ENCODE measurements around the gene SLAIN1. TPM values are rescaled to one million over a fixed set of nuclear protein-coding genes. Genes with fewer than 3 reads are reported as not detected.
"Not testable (repeated sequence)": the region's sequence is repeated elsewhere in the genome, so short reads cannot be mapped to it uniquely, and the experiment has no call there.

SLAIN1 gene
- 10 to 100 TPM; 19.5 to 30.1 (median 25.4) TPM for total RNA-seq

DNA sequence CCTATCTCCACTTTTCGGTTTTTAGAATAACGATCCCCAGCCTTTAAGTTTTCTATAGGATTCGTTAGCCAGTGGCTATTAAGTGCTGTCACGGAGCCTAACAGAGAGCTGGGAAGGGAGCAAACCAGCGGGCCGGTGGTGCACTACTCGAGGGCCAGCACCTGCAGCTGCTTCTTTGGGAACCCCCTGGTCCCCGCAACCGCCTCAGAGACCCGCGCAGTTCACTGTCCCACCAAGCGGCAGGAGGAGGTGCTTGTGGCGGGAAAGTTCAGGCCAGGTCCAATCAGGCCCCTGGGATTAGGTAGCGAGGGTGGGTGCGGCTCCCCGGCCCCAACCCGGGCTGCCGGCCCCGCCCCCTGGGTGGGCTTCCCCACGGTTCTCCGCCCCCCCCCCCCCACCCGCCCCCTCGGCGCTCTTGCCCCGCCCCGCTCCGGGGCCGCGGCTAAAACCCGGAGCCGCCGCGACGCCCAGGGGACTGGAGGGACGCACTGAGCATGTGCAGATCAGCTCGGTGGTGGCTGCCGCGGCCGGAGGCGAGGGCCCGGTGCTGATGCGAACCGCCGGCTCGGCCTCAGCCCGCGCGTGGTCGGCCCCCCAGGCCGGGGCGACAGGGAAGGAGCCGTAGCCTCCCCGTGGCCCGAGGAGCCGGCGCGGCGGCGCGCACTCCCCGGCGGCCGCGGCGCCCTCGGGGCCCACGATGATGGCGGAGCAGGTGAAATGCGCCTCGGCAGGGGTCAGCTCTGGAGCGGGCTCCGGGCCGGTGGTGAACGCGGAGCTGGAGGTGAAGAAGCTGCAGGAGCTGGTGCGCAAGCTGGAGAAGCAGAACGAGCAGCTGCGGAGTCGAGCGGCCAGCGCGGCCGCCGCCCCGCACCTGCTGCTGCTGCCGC, at the start of gene SLAIN1:
Gene SLAIN1, plus strand, starts transcription at position 471 of the 887 bp plus-strand sequence. Its CDS starts 227 bp downstream, at position 698.
- no peaks in the 10 kb centered on the region for H3K36me3 ChIP-seq
- no peaks in the 10 kb centered on the region for H3K27me3 ChIP-seq
- peaks cover 0 to 19% of the 10 kb centered on the region in 2 donors for H3K4me1 ChIP-seq
- H3K9me3 ChIP-seq = no peaks in the 10 kb centered on the region
- H3K4me3 ChIP-seq (replicated peaks in 1 of 3) = peak within 1 kb of the TSS; percentile 72 to 81 (median 79)
- intact Hi-C loops (cut with DNase I) = no loop called here
- H3K27ac ChIP-seq = peak within 1 kb of the TSS in 2 of 3 donors; percentile 31 to 56
- DNase-seq = peak; percentile 90
- no peak for TF ChIP-seq CTCF (IDR thresholded peaks at IDR 0.05)
- TF ChIP-seq POLR2A (IDR thresholded peaks at IDR 0.05) = peak in 1 of 2 donors; percentile 77
- WGBS, 2 donors = 0 to 2% methylated on average over 7 to 17 of the region's 86 CpGs

DNA sequence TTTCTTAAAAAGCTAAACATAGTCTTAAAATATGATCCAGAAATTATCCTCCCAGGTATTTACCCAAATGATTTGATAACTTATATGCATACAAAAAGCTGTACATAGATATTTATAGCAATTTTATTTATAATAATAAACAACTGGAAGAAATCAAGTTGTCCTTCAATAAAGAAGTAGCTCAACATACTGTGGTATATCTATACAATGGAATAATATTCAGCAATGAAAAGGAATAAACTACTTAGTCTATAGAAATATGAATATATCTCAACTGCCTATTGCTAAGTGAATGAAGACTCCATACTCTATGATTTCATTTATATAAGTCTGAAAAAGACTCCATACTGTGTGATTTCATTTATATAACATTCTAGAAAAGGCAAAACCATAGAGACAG, 47.1 kb upstream of the SLAIN1 start:
- Histone ChIP-seq H3K27ac (no peak overlapping the region), H3K27me3 (no peaks in the 10 kb centered on the region), H3K4me3 (replicated peaks in 1 of 3) (no peak overlapping the region), H3K36me3 (no peaks in the 10 kb centered on the region), H3K9me3 (no peaks in the 10 kb centered on the region), H3K4me1 (no peaks in the 10 kb centered on the region)
- no peak for DNase-seq
- intact Hi-C loops (cut with DNase I) = no loop called here
- TF ChIP-seq POLR2A (IDR thresholded peaks at IDR 0.05) (no peak), CTCF (IDR thresholded peaks at IDR 0.05) (no peak)

DNA sequence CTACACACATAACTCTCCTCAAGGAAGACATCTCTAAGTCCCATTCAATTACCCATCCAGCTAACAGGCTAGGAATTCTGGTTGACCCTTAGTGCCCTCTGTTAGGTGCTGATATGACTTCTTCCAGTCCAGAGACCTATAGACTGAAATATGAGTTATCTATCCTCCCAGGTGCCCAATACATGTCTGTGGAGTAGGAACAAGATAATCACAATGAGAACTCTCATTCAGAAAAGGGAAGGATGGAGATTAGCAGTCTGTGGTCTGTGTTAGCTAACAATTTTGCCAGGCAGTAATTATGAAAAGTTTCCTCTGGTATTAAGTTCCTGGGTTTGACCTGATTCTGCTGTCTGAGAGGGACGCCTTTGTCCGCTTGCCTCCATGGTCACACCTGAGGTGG, 44.2 kb upstream of the SLAIN1 start:
- Histone ChIP-seq H3K27me3 (no peaks in the 10 kb centered on the region), H3K9me3 (no peaks in the 10 kb centered on the region), H3K36me3 (no peaks in the 10 kb centered on the region), H3K27ac (no peak overlapping the region), H3K4me1 (no peaks in the 10 kb centered on the region), H3K4me3 (replicated peaks in 1 of 3) (no peak overlapping the region)
- intact Hi-C loops (cut with DNase I) = no loop called here
- 86 to 98% methylated on average over 2 of the region's 2 CpGs for WGBS, 2 donors
- no peak for TF ChIP-seq POLR2A (IDR thresholded peaks at IDR 0.05)
- TF ChIP-seq CTCF (IDR thresholded peaks at IDR 0.05) = no peak
- no peak for DNase-seq

DNA sequence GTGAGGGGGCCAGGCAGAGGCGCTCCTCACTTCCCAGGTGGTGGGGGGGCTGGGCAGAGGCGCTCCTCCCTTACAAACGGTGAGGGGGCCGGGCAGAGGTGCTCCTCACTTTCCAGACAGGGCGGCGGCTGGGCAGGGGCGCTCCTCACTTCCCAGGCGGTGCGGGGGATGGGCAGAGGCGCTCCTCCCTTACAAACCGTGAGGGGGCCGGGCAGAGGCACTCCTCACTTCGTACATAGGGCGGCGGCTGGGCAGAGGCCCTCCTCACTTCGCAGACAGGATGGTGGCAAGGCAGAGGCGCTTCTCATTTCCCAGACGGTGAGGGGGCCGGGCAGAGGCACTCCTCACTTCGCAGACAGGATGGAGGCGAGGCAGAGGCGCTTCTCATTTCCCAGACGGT, 37.5 kb upstream of the SLAIN1 start:
- intact Hi-C loops (cut with DNase I); H3K4me1 ChIP-seq; DNase-seq; H3K36me3 ChIP-seq; H3K9me3 ChIP-seq; H3K27me3 ChIP-seq; H3K27ac ChIP-seq; H3K4me3 ChIP-seq (replicated peaks in 1 of 3): not testable (repeated sequence)
- 91 to 92% methylated on average over 10 to 15 of the region's 23 CpGs for WGBS, 2 donors

DNA sequence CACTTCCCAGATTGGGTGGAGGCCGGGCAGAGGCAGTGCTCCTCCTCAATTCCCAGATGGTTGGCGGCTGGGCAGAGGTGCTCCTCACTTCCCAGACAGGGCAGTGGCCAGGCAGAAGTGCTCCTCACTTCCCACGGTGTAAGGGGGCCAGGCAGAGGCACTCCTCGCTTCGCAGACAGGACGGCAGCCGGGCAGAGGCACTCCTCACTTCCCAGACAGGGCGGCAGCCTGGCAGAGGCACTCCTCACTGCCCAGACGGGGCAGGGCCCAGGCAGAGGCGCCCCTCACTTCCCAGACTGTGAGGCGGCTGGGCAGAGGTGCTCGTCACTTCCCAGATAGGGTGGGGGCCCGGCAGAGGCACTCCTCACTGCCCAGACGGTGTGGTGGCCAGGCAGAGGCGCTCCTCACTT, 36.6 kb upstream of the SLAIN1 start:
- no peak for TF ChIP-seq POLR2A (IDR thresholded peaks at IDR 0.05)
- no peak for TF ChIP-seq CTCF (IDR thresholded peaks at IDR 0.05)
- 78 to 86% methylated on average over 5 to 6 of the region's 15 CpGs for WGBS, 2 donors
- no peaks in the 10 kb centered on the region for H3K27me3 ChIP-seq
- no peak overlapping the region for H3K27ac ChIP-seq
- no peaks in the 10 kb centered on the region for H3K36me3 ChIP-seq
- H3K4me1 ChIP-seq = no peaks in the 10 kb centered on the region
- intact Hi-C loops (cut with DNase I) = no loop called here
- H3K4me3 ChIP-seq (replicated peaks in 1 of 3) = no peak overlapping the region
- no peak for DNase-seq
- no peaks in the 10 kb centered on the region for H3K9me3 ChIP-seq

DNA sequence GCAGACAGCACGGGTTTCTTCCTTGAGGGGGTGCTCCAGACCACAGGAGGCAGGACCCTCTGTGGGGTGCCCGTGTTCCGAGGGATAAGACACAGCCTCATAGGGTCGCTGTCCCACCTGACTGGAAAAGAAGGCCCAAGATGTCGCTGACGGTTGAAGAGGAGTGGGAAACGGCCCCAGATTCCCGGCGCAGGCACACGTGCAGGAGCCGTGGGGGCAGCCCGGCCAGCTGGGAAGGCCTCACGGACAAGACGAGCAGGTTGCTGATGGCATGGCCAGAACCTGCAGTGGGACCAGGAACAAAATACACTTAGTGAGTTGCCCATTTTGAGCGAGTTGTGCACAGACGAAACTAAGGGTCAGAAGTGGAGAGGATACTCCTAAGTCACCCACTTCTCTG, 35.2 kb upstream of the SLAIN1 start:
- WGBS, 2 donors = 88 to 89% methylated on average over 16 of the region's 16 CpGs
- H3K4me1 ChIP-seq; H3K9me3 ChIP-seq; H3K27ac ChIP-seq; H3K4me3 ChIP-seq (replicated peaks in 1 of 3); H3K27me3 ChIP-seq; intact Hi-C loops (cut with DNase I); DNase-seq; H3K36me3 ChIP-seq: not testable (repeated sequence)

- DNase-seq = not testable (repeated sequence)
- WGBS, 2 donors = 100% methylated on average over 2 of the region's 15 CpGs; no CpG with 5 or more reads in 1 of the 2 donors
Observed at GRCh38 chr13:77662831-77663230, 34.7 kb upstream of the SLAIN1 start.

More at GRCh38 chr13:77662831-77663230, 34.7 kb upstream of the SLAIN1 start:
- intact Hi-C loops (cut with DNase I); H3K4me3 ChIP-seq (replicated peaks in 1 of 3); H3K36me3 ChIP-seq; H3K4me1 ChIP-seq; H3K27ac ChIP-seq; H3K9me3 ChIP-seq; H3K27me3 ChIP-seq: not testable (repeated sequence)
